HG03025 (cell line): ENCODE results near the gene YY2.
"Not testable (repeated sequence)": the region's sequence is repeated elsewhere in the genome, so short reads cannot be mapped to it uniquely, and the experiment has no call there.

Experiments
- ATAC-seq: cut with Tn5 transposase; IDR thresholded peaks from one replicate; pipeline ENCODE4 v1.9.1; 2021; ENCODE audit warnings: mild to moderate bottlenecking, moderate library complexity; ENCODE audit not compliant: unreplicated experiment, low FRiP score

YY2 gene

GRCh38 chrX:21873063-21873775 lies 17.4 kb downstream of the YY2 start:
- ATAC-seq: no peak

DNA sequence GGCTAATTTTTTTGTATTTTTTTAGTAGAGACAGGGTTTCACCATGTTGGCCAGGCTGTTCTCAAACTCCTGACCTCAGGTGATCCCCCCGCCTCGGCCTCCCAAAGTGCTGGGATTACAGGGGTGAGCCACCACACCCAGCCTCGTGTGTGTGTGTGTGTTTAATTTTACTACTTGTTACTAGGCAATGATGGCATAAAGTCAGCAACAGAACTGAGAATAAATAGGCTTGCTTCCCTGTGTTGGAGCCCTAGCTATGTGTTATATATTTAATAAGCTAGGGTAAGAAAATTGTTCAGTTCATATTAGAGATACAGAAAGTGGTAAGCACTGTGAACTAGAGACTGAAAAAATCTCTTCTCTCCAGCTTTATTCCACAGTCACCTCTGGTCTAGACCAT lies 18.4 kb downstream of the YY2 start:
- ATAC-seq: not testable (repeated sequence)

DNA sequence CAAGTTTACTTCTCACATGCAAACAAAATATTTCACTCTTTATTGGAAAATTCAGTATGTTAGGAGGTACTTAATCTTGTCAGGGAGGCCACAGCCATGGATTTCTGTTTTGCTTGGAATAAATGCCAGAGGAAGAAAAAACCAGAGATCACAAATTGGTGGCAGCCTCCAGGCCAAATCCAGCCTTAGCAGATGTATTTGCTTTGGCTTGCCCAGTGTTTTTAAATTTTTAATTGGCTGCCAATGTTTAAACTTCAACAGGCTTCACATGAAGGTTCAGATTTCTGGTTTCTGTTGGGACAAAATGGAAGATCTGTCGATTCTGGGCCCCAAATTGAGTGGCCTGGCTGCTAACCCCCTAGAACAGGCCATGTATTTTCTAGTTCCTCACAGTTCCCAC lies 19.2 kb downstream of the YY2 start:
- ATAC-seq: no peak

- ATAC-seq: no peak
Measured at GRCh38 chrX:21881881-21882574, 26.2 kb downstream of the YY2 start.

DNA sequence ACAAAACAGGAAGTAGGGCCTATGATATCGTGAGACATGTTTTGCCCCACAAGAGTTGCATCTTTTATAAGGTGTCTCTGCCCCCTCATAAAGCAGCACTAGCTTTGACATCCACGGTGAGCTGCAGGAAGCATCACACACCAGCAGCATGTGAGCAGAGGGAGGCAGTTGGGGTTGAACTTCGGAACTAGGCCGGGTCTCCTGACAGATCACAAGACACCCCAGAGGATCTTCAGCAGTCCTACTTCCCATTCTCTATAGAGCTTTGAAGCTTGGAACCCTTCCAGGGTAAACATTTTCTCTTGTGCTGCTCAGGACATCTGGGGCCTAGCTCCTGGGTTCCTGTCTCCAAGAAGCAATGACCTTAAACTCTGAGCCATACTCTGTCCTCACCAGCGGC lies 27.5 kb downstream of the YY2 start:
- ATAC-seq: no peak

- no peak for ATAC-seq
Measured at GRCh38 chrX:21885568-21885967, 29.8 kb downstream of the YY2 start.

DNA sequence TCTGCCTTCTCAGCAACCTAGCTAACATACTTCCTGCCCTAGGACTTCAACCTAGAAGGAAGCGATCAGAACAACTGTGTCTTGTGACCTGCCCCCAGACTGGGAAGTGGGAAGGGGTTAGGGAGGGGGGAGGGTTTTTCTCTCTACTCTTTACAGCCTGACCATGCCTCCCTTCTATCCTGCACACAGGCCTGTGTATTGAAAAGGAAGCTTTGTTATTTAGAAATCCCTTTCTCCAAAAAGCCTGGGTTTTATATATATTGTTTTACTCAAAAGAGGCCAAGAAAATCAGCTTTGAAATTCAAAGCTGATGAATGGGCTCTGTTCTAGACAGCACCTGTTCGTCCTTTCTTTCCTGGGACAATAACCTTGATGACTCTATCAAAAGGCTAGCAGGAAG lies 49.5 kb downstream of the YY2 start:
- no peak for ATAC-seq

DNA sequence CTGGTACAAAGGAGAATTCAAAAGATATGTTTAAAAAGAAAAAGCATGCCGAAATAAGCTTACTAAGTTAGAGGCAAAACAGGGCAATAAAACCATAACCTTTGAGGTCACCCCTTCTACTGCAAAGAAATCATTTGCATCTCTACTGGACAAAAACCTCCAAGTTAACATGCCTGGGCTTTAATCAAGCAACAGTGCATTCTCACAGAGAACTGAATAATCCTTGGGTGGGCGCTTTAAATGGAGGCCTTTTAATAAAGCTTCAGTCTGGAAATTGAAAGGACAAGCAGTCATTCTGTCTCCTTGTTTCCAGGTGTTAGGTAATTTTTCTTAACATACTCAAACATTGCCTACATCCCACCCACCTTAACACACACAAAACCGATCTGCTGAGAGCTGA lies 50.2 kb downstream of the YY2 start:
- no peak for ATAC-seq

GRCh38 chrX:21907260-21907659 lies 51.5 kb downstream of the YY2 start:
- ATAC-seq: no peak
